ENCODE results near the gene FBXO21. TPM values are rescaled to one million over a fixed set of nuclear protein-coding genes. Genes with fewer than 3 reads are reported as not detected.

The FBXO21 gene
- total and polyA plus RNA-seq, 2 donors (not counting 1 experiment from before 2014, with no cell fraction given): 28.2 to 55.7 TPM

- H3K4me2 ChIP-seq (replicated peaks; ENCODE audit: low read depth, low read length, poor library complexity, severe bottlenecking): no peak overlapping the region
- no peak for DNase-seq
- no peak for ATAC-seq (ENCODE audit: low read depth)
- Mint-ChIP-seq H3K4me3 (no peak overlapping the region), H3K27me3 (peaks cover 21% of the 10 kb centered on the region), H3K4me1 (peaks cover 9% of the 10 kb centered on the region), H3K9me3 (ENCODE audit: insufficient read depth) (no peaks in the 10 kb centered on the region), H3K27ac (no peak overlapping the region)
- no peak overlapping the region for H3K9ac ChIP-seq (ENCODE audit: low read length)
- intact Hi-C loops (cut with micrococcal nuclease): no loop called here
- H3K27ac ChIP-seq (ENCODE audit: low read length in 2 of 2): no peak overlapping the region
- H3K36me3 ChIP-seq (replicated peaks in 1 of 2; ENCODE audit: control extremely low read depth in 1 of 2, control insufficient read depth in 1 of 2, extremely low read depth in 1 of 2, insufficient read depth in 2 of 2, low read length in 1 of 2): no peaks in the 10 kb centered on the region
- H3K27me3 ChIP-seq (replicated peaks in 1 of 4; ENCODE audit: control extremely low read depth in 1 of 4, control insufficient read depth in 3 of 4, insufficient read depth in 4 of 4, low read length in 3 of 4): peaks cover 0 to 22% (median 9%) of the 10 kb centered on the region in 4 experiments
- CTCF ChIA-PET: interaction anchor here (0.8 to 1.4 kb wide), 4 partner anchors 18 to 41 kb away, joined by 3 to 4 read pairs (median 3); no protein-coding TSS in a partner anchor
- TF ChIP-seq EZH2 (IDR thresholded peaks at IDR 0.05; ENCODE audit: borderline replicate concordance, insufficient read depth, low read depth, low read length, poor library complexity, severe bottlenecking): no peak
- TF ChIP-seq, protein P1, sequence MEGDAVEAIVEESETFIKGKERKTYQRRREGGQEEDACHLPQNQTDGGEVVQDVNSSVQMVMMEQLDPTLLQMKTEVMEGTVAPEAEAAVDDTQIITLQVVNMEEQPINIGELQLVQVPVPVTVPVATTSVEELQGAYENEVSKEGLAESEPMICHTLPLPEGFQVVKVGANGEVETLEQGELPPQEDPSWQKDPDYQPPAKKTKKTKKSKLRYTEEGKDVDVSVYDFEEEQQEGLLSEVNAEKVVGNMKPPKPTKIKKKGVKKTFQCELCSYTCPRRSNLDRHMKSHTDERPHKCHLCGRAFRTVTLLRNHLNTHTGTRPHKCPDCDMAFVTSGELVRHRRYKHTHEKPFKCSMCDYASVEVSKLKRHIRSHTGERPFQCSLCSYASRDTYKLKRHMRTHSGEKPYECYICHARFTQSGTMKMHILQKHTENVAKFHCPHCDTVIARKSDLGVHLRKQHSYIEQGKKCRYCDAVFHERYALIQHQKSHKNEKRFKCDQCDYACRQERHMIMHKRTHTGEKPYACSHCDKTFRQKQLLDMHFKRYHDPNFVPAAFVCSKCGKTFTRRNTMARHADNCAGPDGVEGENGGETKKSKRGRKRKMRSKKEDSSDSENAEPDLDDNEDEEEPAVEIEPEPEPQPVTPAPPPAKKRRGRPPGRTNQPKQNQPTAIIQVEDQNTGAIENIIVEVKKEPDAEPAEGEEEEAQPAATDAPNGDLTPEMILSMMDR (IDR thresholded peaks at IDR 0.05): no peak
- POLR2A ChIA-PET: no interaction called here
- no peak overlapping the region for H3K4me3 ChIP-seq (ENCODE audit: control extremely low read depth in 1 of 5, extremely low read depth in 1 of 5, insufficient read depth in 1 of 5, low read depth in 2 of 5, low read length in 4 of 5)
- H3K4me1 ChIP-seq (ENCODE audit: control insufficient read depth in 2 of 2, insufficient read depth in 2 of 2, low read length in 2 of 2): peaks cover 11 to 14% of the 10 kb centered on the region in 2 donors
- 51% methylated on average over 4 of the region's 8 CpGs for WGBS (ENCODE audit: insufficient coverage)
- no peaks in the 10 kb centered on the region for H3K79me2 ChIP-seq (ENCODE audit: control insufficient read depth, insufficient read depth, low read length)
- peaks cover 0 to 10% (median 0%) of the 10 kb centered on the region in 3 donors for H3K9me3 ChIP-seq (ENCODE audit: control extremely low read depth in 1 of 3, control insufficient read depth in 2 of 3, insufficient read depth in 1 of 3, low read length in 2 of 3)
- H4K20me1 ChIP-seq (ENCODE audit: control insufficient read depth, insufficient read depth, low read length, poor library complexity, severe bottlenecking): no peaks in the 10 kb centered on the region
- H2AFZ ChIP-seq (ENCODE audit: insufficient read depth, low read depth, low read length, poor library complexity, severe bottlenecking): no peak overlapping the region
These were observed 89.2 kb downstream of the FBXO21 start for GRCh38 chr12:117100851-117101673.

GRCh38 chr12:117100251-117100650 is 90.0 kb downstream of the FBXO21 start:
- Histone ChIP-seq H3K9ac (ENCODE audit: low read length) (no peak overlapping the region), H2AFZ (ENCODE audit: insufficient read depth, low read depth, low read length, poor library complexity, severe bottlenecking) (no peak overlapping the region), H3K27me3 (replicated peaks in 1 of 4; ENCODE audit: control extremely low read depth in 1 of 4, control insufficient read depth in 3 of 4, insufficient read depth in 4 of 4, low read length in 3 of 4) (peaks cover 0 to 22% (median 9%) of the 10 kb centered on the region in 4 experiments), H4K20me1 (ENCODE audit: control insufficient read depth, insufficient read depth, low read length, poor library complexity, severe bottlenecking) (no peaks in the 10 kb centered on the region), H3K27ac (ENCODE audit: low read length in 2 of 2) (no peak overlapping the region), H3K9me3 (ENCODE audit: control extremely low read depth in 1 of 3, control insufficient read depth in 2 of 3, insufficient read depth in 1 of 3, low read length in 2 of 3) (peaks cover 0 to 10% (median 0%) of the 10 kb centered on the region in 3 donors), H3K79me2 (ENCODE audit: control insufficient read depth, insufficient read depth, low read length) (no peaks in the 10 kb centered on the region), H3K36me3 (replicated peaks in 1 of 2; ENCODE audit: control extremely low read depth in 1 of 2, control insufficient read depth in 1 of 2, extremely low read depth in 1 of 2, insufficient read depth in 2 of 2, low read length in 1 of 2) (no peaks in the 10 kb centered on the region), H3K4me1 (ENCODE audit: control insufficient read depth in 2 of 2, insufficient read depth in 2 of 2, low read length in 2 of 2) (peaks cover 11 to 14% of the 10 kb centered on the region in 2 donors), H3K4me2 (replicated peaks; ENCODE audit: low read depth, low read length, poor library complexity, severe bottlenecking) (no peak overlapping the region), H3K4me3 (ENCODE audit: control extremely low read depth in 1 of 5, extremely low read depth in 1 of 5, insufficient read depth in 1 of 5, low read depth in 2 of 5, low read length in 4 of 5) (no peak overlapping the region)
- ATAC-seq (ENCODE audit: low read depth) (no peak), DNase-seq (no peak)
- peaks cover 21% of the 10 kb centered on the region for H3K27me3 Mint-ChIP-seq
- ChIA-PET POLR2A (interaction anchor here (1.1 kb wide), 1 partner anchor 42 kb away, joined by 3 read pairs; no protein-coding TSS in a partner anchor), CTCF (interaction anchor here (1.1 to 1.4 kb wide), 2 partner anchors 30 to 42 kb away, joined by 3 read pairs; no protein-coding TSS in a partner anchor)
- H3K27ac Mint-ChIP-seq: no peak overlapping the region
- H3K4me1 Mint-ChIP-seq: peaks cover 9% of the 10 kb centered on the region
- peak overlapping the region; percentile 85 for H3K4me3 Mint-ChIP-seq
- no peaks in the 10 kb centered on the region for H3K9me3 Mint-ChIP-seq (ENCODE audit: insufficient read depth)
- no peak for TF ChIP-seq EZH2 (IDR thresholded peaks at IDR 0.05; ENCODE audit: borderline replicate concordance, insufficient read depth, low read depth, low read length, poor library complexity, severe bottlenecking)
- TF ChIP-seq, protein P1 (IDR thresholded peaks at IDR 0.05): no peak
- intact Hi-C loops (cut with micrococcal nuclease): no loop called here
- WGBS (ENCODE audit: insufficient coverage): 83% methylated on average over 5 of the region's 5 CpGs
